ENCODE results near the gene SOS1.

- TF ChIP-seq CTCF (IDR thresholded peaks at IDR 0.05; ENCODE audit: low read depth, low read length): no peak
- TF ChIP-seq EZH2phosphoT487 (IDR thresholded peaks at IDR 0.05; ENCODE audit: low read depth): no peak
These were observed 37.5 kb upstream of the SOS1 start for GRCh38 chr2:39158351-39158750.

All from OCI-LY3 (cell line).